Panc1 (cell line): ENCODE measurements around the gene C12orf56. TPM values are rescaled to one million over a fixed set of nuclear protein-coding genes. Genes with fewer than 3 reads are reported as not detected.

Source experiments
- ATAC-seq: fragments of 200-7000 bp; cut with Tn5 transposase; 2 replicates; pipeline ENCODE4 v1.9.1; 2020; ENCODE audit warnings: mild to moderate bottlenecking, moderate library complexity
- BruUV-seq: library from RNA; stranded (reverse); fragments of 400-500 nt; replicated peaks from 2 replicates; lab custom pipeline; 2021; lab: Mats Ljungman, UMichigan
- CTCF ChIA-PET: fragments of 300-600 bp; sonication (Branson Sonifier 250); formaldehyde crosslinking; loops from one replicate; lab custom pipeline; 2022; ENCODE audit warnings: antibody characterized with exemption; lab: Charles Lee
- POLR2A ChIA-PET: fragments of 300-600 bp; sonication (Branson Sonifier 250); formaldehyde crosslinking; loops from one replicate; lab custom pipeline; 2022; ENCODE audit warnings: antibody characterized with exemption; lab: Charles Lee
- DNase-seq: peaks from one replicate; pipeline ENCODE4 v3.0.0-alpha.2; 2010; ENCODE audit warnings: low read depth, low spot score
- H3K27ac ChIP-seq: 2 replicates; pipeline ENCODE4 v1.5.1; 2011; ENCODE audit warnings: mild to moderate bottlenecking, low read length, inconsistent platforms
- H3K27me3 ChIP-seq: fragments of 200-500 bp; sonication (Bioruptor generic); 2 replicates; pipeline ENCODE4 v1.6.0; 2014; ENCODE audit warnings: low read length, inconsistent platforms; ENCODE audit not compliant: control insufficient read depth, insufficient read depth
- H3K36me3 ChIP-seq: fragments of 200-500 bp; sonication (Bioruptor generic); 2 replicates; pipeline ENCODE4 v1.5.1; 2014; ENCODE audit warnings: inconsistent platforms, mild to moderate bottlenecking, low read length, moderate library complexity; ENCODE audit not compliant: control insufficient read depth, insufficient read depth
- H3K4me1 ChIP-seq: 2 replicates; pipeline ENCODE4 v1.5.1; 2011; ENCODE audit warnings: inconsistent platforms, mild to moderate bottlenecking, low read length, moderate library complexity; ENCODE audit not compliant: control insufficient read depth, insufficient read depth
- H3K4me3 ChIP-seq, 2 experiments: 2 replicates each; pipeline ENCODE4 v1.5.1; 2011 to 2012; ENCODE audit warnings: low read depth in 2 of 2, low read length in 2 of 2, mild to moderate bottlenecking in 2 of 2, inconsistent platforms in 1 of 2, moderate library complexity in 1 of 2
- H3K9me3 ChIP-seq: fragments of 200-500 bp; sonication (Bioruptor generic); 2 replicates; pipeline ENCODE4 v1.5.1; 2014; ENCODE audit warnings: low read depth, mild to moderate bottlenecking, inconsistent platforms, low read length, moderate library complexity; ENCODE audit not compliant: control insufficient read depth, insufficient read depth
- CTCF ChIP-seq: fragments of 450-650 bp; IDR thresholded peaks from 2 replicates; pipeline ENCODE4 v1.5.1; 2017; ENCODE audit warnings: mild to moderate bottlenecking
- POLR2AphosphoS5 ChIP-seq: IDR thresholded peaks from 2 replicates; pipeline ENCODE4 v1.6.1; 2012; ENCODE audit warnings: mild to moderate bottlenecking, low read depth, low read length, moderate library complexity
- REST ChIP-seq, 2 experiments: IDR thresholded peaks; 2 replicates each; pipeline ENCODE4 v1.6.1; 2011 to 2012; ENCODE audit warnings: low read depth in 2 of 2, control low read depth in 1 of 2, low read length in 1 of 2, mild to moderate bottlenecking in 1 of 2, moderate library complexity in 1 of 2; ENCODE audit not compliant: insufficient read depth in 1 of 2
- SIN3A ChIP-seq: IDR thresholded peaks from 2 replicates; pipeline ENCODE4 v1.6.1; 2012; ENCODE audit warnings: low read depth, mild to moderate bottlenecking, low read length, moderate library complexity, borderline replicate concordance; ENCODE audit not compliant: insufficient read depth
- TCF7L2 ChIP-seq: IDR thresholded peaks from 2 replicates; pipeline ENCODE4 v1.6.1; 2011; ENCODE audit warnings: mild to moderate bottlenecking, low read depth, low read length, inconsistent platforms
- in situ Hi-C: cut with HindIII; loops from 2 replicates; pipeline ENCODE4 v1.10.0; 2016; ENCODE audit warnings: low sequenced_read_pairs, low pct_unique_long_range_greater_than_20kb
- intact Hi-C: fragments of 100-400 bp; cut with micrococcal nuclease; formaldehyde crosslinking; loops from one replicate; pipeline ENCODE4 v1.10.0; 2022; ENCODE audit not compliant: unreplicated experiment
- total RNA-seq: library from RNA; stranded (reverse); gene quantifications from one replicate; pipeline ENCODE4 v1.2.1, GENCODE V29; 2021; ENCODE audit not compliant: unreplicated experiment

C12orf56 gene
- total RNA-seq, 1 experiment from 2014 or later, result 2.8 TPM

GRCh38 chr12:64412459-64412858 is 21.9 kb upstream of the C12orf56 start:
- DNase-seq (no peak), ATAC-seq (no peak)
- no peaks in the 10 kb centered on the region for H3K9me3 ChIP-seq
- H3K4me3 ChIP-seq, result no peak overlapping the region
- BruUV-seq, result no TSS peak
- H3K4me1 ChIP-seq, result no peaks in the 10 kb centered on the region; the same call in 1 of the 2 replicates
- no peaks in the 10 kb centered on the region for H3K27me3 ChIP-seq
- in situ Hi-C loops (no loop called here), intact Hi-C loops (no loop called here)
- no peak for TF ChIP-seq POLR2AphosphoS5
- no peak for TF ChIP-seq SIN3A
- no peak for TF ChIP-seq CTCF
- no peak for TF ChIP-seq REST (IDR thresholded peaks at IDR 0.05; ENCODE audit: insufficient read depth in 1 of 2, low read depth in 2 of 2, low read length in 1 of 2)
- no peak for TF ChIP-seq TCF7L2
- CTCF ChIA-PET, result no interaction called here
- H3K27ac ChIP-seq, result no peak overlapping the region
- POLR2A ChIA-PET, result no interaction called here
- H3K36me3 ChIP-seq, result peaks cover 50% of the 10 kb centered on the region

GRCh38 chr12:64411427-64411826 is 20.9 kb upstream of the C12orf56 start:
- Histone ChIP-seq H3K4me3 (no peak overlapping the region), H3K4me1 (peaks cover 4% of the 10 kb centered on the region; the same call in 1 of the 2 replicates), H3K27ac (no peak overlapping the region), H3K9me3 (no peaks in the 10 kb centered on the region), H3K36me3 (peaks cover 46% of the 10 kb centered on the region), H3K27me3 (no peaks in the 10 kb centered on the region)
- ChIA-PET POLR2A (interaction anchor here (0.6 kb wide), 1 partner anchor 123 kb away, joined by 5 read pairs; no protein-coding TSS in a partner anchor), CTCF (no interaction called here)
- BruUV-seq, result no TSS peak
- in situ Hi-C loops, result no loop called here
- ATAC-seq, result no peak
- intact Hi-C loops, result no loop called here
- no peak for DNase-seq
- TF ChIP-seq CTCF, result no peak
- no peak for TF ChIP-seq TCF7L2
- TF ChIP-seq SIN3A, result no peak
- no peak for TF ChIP-seq REST (IDR thresholded peaks at IDR 0.05; ENCODE audit: insufficient read depth in 1 of 2, low read depth in 2 of 2, low read length in 1 of 2)
